DND-41 (cell line): ENCODE measurements around the gene C10orf143.

Experiments
- ATAC-seq: fragments of 200-7000 bp; cut with Tn5 transposase; 3 replicates; pipeline ENCODE4 v1.9.1; 2021; ENCODE audit warnings: low read depth; ENCODE audit not compliant: insufficient read depth
- DNase-seq: peaks from one replicate; pipeline ENCODE4 v3.0.0-alpha.2; 2020
- H2AFZ ChIP-seq: 2 replicates; pipeline ENCODE4 v1.6.0; 2012; ENCODE audit warnings: low read depth, low read length
- H3K27ac ChIP-seq: 2 replicates; pipeline ENCODE4 v1.5.1; 2012; ENCODE audit warnings: low read length, inconsistent platforms
- H3K27me3 ChIP-seq: fragments of 200-600 bp; sonication (generic); 2 replicates; pipeline ENCODE4 v1.6.0; 2012; ENCODE audit warnings: low read length, mild to moderate bottlenecking, inconsistent platforms; ENCODE audit not compliant: insufficient read depth, poor library complexity
- H3K36me3 ChIP-seq: 2 replicates; pipeline ENCODE4 v1.5.1; 2012; ENCODE audit warnings: low read length, inconsistent platforms; ENCODE audit not compliant: insufficient read depth
- H3K4me1 ChIP-seq: 2 replicates; pipeline ENCODE4 v1.5.1; 2012; ENCODE audit warnings: mild to moderate bottlenecking, low read length; ENCODE audit not compliant: insufficient read depth
- H3K4me2 ChIP-seq: 2 replicates; pipeline ENCODE4 v1.6.0; 2012; ENCODE audit warnings: mild to moderate bottlenecking, moderate library complexity, low read length, inconsistent platforms; ENCODE audit not compliant: insufficient read depth
- H3K4me3 ChIP-seq, 2 experiments: fragments of 200-600 bp in 1 of 2; shearing (Covaris generic) in 1 of 2; 2 replicates each; pipeline ENCODE4 v1.5.1; 2012 to 2016; ENCODE audit warnings: inconsistent platforms in 2 of 2, low read length in 2 of 2, mild to moderate bottlenecking in 2 of 2, low read depth in 1 of 2, moderate library complexity in 1 of 2
- H3K79me2 ChIP-seq: 2 replicates; pipeline ENCODE4 v1.6.0; 2012; ENCODE audit warnings: low read length, inconsistent platforms; ENCODE audit not compliant: insufficient read depth
- H3K9ac ChIP-seq: 2 replicates; pipeline ENCODE4 v1.6.0; 2012; ENCODE audit warnings: low read depth, mild to moderate bottlenecking, inconsistent platforms, low read length, moderate library complexity
- H3K9me3 ChIP-seq: 2 replicates; pipeline ENCODE4 v1.5.1; 2012; ENCODE audit warnings: low read length, moderate library complexity, mild to moderate bottlenecking, inconsistent platforms; ENCODE audit not compliant: insufficient read depth, severe bottlenecking
- H4K20me1 ChIP-seq: 2 replicates; pipeline ENCODE4 v1.6.0; 2012; ENCODE audit warnings: low read length; ENCODE audit not compliant: insufficient read depth
- EZH2 ChIP-seq: IDR thresholded peaks from 3 replicates; pipeline ENCODE4 v1.6.1; 2012; ENCODE audit warnings: borderline replicate concordance, low read depth, mild to moderate bottlenecking, moderate library complexity, low read length, inconsistent platforms; ENCODE audit not compliant: severe bottlenecking
- TF ChIP-seq, protein P1 (sequence below): IDR thresholded peaks from 2 replicates; pipeline ENCODE4 v1.5.1; 2012; ENCODE audit warnings: borderline replicate concordance, low read length, moderate library complexity, mild to moderate bottlenecking; ENCODE audit not compliant: poor library complexity, severe bottlenecking; ENCODE audit errors: extremely low read depth

C10orf143 gene

DNA sequence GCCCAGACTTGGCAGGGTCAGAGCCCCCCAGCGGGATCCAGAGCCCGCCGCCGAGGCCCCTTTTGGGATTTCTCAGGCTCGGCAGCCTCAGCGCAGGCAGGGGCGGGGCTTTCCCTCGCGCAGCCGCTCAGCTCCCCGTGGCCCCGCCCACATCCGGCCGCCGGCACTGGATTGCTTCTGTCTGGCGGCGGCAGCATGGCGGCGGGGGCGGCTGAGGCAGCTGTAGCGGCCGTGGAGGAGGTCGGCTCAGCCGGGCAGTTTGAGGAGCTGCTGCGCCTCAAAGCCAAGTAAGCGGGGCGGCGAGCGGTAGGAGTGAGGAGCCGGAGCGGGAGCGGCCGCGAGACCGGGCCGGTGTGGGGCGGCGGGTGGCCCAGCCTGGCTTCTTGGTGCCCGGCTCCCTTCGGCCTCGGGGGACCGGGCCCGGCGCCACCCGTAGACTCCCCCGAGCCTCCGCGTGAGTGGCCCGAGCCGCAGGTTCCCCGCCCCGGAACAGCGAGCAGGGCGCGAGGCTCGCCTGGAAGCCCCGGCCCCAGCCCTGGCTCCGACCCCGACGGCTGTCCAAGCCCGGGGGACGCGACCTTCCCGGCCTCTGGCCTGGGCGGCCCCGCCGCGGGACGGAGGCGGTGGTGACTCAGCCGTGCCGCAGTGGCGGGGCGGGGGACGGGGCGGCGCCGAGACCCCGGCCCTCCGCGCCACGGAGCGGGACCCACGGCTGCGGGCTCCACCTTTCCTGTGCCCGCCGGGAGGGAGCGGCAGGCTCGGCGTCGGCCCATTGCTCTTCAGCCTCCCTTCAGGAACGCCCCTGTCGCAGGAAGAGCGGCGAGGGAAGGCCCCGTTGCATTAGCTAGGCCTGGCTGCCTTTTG, 25.8 kb upstream of the C10orf143 start, which contains the start of gene GLRX3:
Gene GLRX3, plus strand, starts transcription at position 166 of the 864 bp plus-strand sequence. Its CDS starts 30 bp downstream, at position 196.
- Histone ChIP-seq H3K9me3 (no peaks in the 10 kb centered on the region), H3K4me3 (peak within 1 kb of the TSS; percentile 98 to 99), H3K9ac (peak within 1 kb of the TSS; percentile 90), H4K20me1 (peaks cover 39% of the 10 kb centered on the region), H2AFZ (peak within 1 kb of the TSS; percentile 99), H3K4me1 (peaks cover 42% of the 10 kb centered on the region), H3K36me3 (peaks cover 12% of the 10 kb centered on the region), H3K79me2 (peaks cover 57% of the 10 kb centered on the region), H3K4me2 (peak within 1 kb of the TSS; percentile 99), H3K27me3 (no peaks in the 10 kb centered on the region), H3K27ac (peak within 1 kb of the TSS; percentile 81)
- peak; percentile 88 for DNase-seq
- peak; percentile 88 for ATAC-seq
- no peak for TF ChIP-seq EZH2
- TF ChIP-seq, protein P1, sequence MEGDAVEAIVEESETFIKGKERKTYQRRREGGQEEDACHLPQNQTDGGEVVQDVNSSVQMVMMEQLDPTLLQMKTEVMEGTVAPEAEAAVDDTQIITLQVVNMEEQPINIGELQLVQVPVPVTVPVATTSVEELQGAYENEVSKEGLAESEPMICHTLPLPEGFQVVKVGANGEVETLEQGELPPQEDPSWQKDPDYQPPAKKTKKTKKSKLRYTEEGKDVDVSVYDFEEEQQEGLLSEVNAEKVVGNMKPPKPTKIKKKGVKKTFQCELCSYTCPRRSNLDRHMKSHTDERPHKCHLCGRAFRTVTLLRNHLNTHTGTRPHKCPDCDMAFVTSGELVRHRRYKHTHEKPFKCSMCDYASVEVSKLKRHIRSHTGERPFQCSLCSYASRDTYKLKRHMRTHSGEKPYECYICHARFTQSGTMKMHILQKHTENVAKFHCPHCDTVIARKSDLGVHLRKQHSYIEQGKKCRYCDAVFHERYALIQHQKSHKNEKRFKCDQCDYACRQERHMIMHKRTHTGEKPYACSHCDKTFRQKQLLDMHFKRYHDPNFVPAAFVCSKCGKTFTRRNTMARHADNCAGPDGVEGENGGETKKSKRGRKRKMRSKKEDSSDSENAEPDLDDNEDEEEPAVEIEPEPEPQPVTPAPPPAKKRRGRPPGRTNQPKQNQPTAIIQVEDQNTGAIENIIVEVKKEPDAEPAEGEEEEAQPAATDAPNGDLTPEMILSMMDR: no peak

DNA sequence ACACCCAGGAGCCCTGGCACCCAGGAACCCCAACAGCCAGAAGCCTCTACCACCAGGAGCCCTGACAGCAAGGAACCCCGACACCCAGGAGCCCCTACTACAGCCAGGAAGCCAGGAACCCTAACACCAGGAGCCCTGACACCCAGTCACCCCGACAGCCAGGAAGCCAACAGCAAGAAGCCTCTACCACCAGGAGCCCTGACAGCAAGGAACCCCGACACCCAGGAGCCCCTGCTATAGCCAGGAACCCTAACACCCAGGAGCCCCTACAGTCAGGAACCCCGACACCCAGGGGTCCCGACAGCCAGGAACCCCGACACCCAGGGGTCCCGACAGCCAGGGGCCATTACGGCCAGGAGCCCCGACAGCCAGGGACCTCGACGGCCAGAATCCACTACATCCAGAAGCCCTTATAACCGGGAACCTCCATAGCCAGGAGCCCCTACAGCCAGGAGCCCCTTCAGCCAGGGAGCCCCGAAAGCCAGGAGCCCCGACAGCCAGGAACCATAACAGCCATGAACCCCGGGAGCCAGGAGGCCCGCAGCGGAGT, 25.1 kb upstream of the C10orf143 start:
- Histone ChIP-seq H3K27me3 (no peaks in the 10 kb centered on the region), H3K9ac (peak overlapping the region; percentile 90), H4K20me1 (peaks cover 32% of the 10 kb centered on the region), H2AFZ (peak overlapping the region; percentile 99), H3K79me2 (peaks cover 49% of the 10 kb centered on the region), H3K27ac (peak overlapping the region; percentile 81), H3K4me1 (peaks cover 42% of the 10 kb centered on the region), H3K4me2 (peak overlapping the region; percentile 99), H3K9me3 (no peaks in the 10 kb centered on the region), H3K4me3 (peak overlapping the region; percentile 98 to 99; a peak in 3 of 4 replicates), H3K36me3 (peaks cover 12% of the 10 kb centered on the region)
- DNase-seq (no peak), ATAC-seq (no peak; the same call in 1 of the 3 replicates)
- no peak for TF ChIP-seq EZH2
- TF ChIP-seq, protein P1: no peak

DNA sequence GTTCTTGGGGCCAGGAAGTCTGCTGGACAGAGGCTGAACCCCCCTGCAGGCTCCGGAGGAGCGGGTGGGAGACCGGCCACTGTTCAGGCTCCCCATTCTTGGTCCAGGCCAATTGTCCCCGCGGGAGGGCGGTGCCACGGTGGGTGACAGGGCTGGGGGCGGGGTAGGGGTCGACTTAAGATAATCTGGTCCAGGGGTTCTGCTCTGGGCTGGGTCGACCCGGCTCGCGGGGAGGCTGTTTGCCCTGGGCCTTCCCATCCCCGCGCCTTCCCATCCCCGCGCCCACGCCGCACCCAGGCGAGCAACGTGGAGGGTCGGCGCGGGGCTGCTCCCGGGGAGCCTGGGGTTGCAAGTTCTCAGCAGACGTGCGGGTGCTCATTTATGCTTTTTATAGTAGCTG, 18.3 kb upstream of the C10orf143 start:
- H3K27me3 ChIP-seq: no peaks in the 10 kb centered on the region
- H4K20me1 ChIP-seq: no peaks in the 10 kb centered on the region
- no peak overlapping the region for H3K4me2 ChIP-seq
- H2AFZ ChIP-seq: no peak overlapping the region
- H3K9ac ChIP-seq: no peak overlapping the region
- no peak overlapping the region for H3K4me3 ChIP-seq
- TF ChIP-seq EZH2: no peak
- TF ChIP-seq, protein P1: no peak
- H3K79me2 ChIP-seq: no peaks in the 10 kb centered on the region
- H3K36me3 ChIP-seq: no peaks in the 10 kb centered on the region
- H3K27ac ChIP-seq: no peak overlapping the region
- no peak for ATAC-seq
- peaks cover 9% of the 10 kb centered on the region for H3K4me1 ChIP-seq
- no peaks in the 10 kb centered on the region for H3K9me3 ChIP-seq
- no peak for DNase-seq
